HG02943 (cell line): Measurements from ENCODE around the gene HAL.

Experiments
- ATAC-seq: cut with Tn5 transposase; IDR thresholded peaks from one replicate; pipeline ENCODE4 v1.9.1; 2021; ENCODE audit warnings: mild to moderate bottlenecking, low read depth, moderate library complexity; ENCODE audit not compliant: unreplicated experiment

HAL gene

GRCh38 chr12:95996034-95996658 lies at the start of gene HAL:
TSS of gene HAL (minus strand) at chr12:95996344. CDS start at chr12:95995910, 434 bp downstream.
- ATAC-seq, result no peak

GRCh38 chr12:96045566-96045965 lies 49.4 kb upstream of the HAL start:
- ATAC-seq, result no peak

GRCh38 chr12:96044943-96045290 lies 48.8 kb upstream of the HAL start:
- no peak for ATAC-seq

- no peak for ATAC-seq
These were observed 48.1 kb upstream of the HAL start for GRCh38 chr12:96044017-96044942.

GRCh38 chr12:96041181-96041580 lies 45.0 kb upstream of the HAL start:
- no peak for ATAC-seq

- ATAC-seq, result no peak
These were observed 44.4 kb upstream of the HAL start for GRCh38 chr12:96040305-96041133.

GRCh38 chr12:96039516-96039915 lies 43.4 kb upstream of the HAL start:
- no peak for ATAC-seq

- no peak for ATAC-seq
These were observed 40.8 kb upstream of the HAL start for GRCh38 chr12:96036765-96037455.

- peak; percentile 92 for ATAC-seq
These were observed 39.4 kb upstream of the HAL start, which contains the start of gene LTA4H for GRCh38 chr12:96035283-96036236. TSS of gene LTA4H (minus strand) at chr12:96035587. CDS start at chr12:96035519, 68 bp downstream.

- ATAC-seq, result peak; percentile 13
These were observed 38.6 kb upstream of the HAL start for GRCh38 chr12:96034621-96035282.

- ATAC-seq, result no peak
These were observed 37.6 kb upstream of the HAL start for GRCh38 chr12:96033549-96034389.

- ATAC-seq, result no peak
These were observed 33.7 kb upstream of the HAL start for GRCh38 chr12:96029826-96030225.

- no peak for ATAC-seq
These were observed 32.4 kb upstream of the HAL start for GRCh38 chr12:96028538-96028937.

GRCh38 chr12:96026331-96026730 lies 30.2 kb upstream of the HAL start:
- ATAC-seq, result no peak

GRCh38 chr12:96025518-96025917 lies 29.4 kb upstream of the HAL start:
- ATAC-seq, result no peak

GRCh38 chr12:96020314-96021003 lies 24.3 kb upstream of the HAL start:
- ATAC-seq, result peak; percentile 96

- ATAC-seq, result no peak
These were observed 19.5 kb upstream of the HAL start for GRCh38 chr12:96015672-96016071.
